NT2/D1 (cell line): ENCODE results near the gene ATXN2L.

Source experiments
- SUZ12 ChIP-seq: IDR thresholded peaks from 2 replicates; pipeline ENCODE4 v1.6.1; 2011; ENCODE audit not compliant: insufficient read length, insufficient read depth; ENCODE audit errors: extremely low read depth
- YY1 ChIP-seq: IDR thresholded peaks from 2 replicates; pipeline ENCODE4 v1.6.1; 2011; ENCODE audit not compliant: insufficient read length, insufficient read depth

DNA sequence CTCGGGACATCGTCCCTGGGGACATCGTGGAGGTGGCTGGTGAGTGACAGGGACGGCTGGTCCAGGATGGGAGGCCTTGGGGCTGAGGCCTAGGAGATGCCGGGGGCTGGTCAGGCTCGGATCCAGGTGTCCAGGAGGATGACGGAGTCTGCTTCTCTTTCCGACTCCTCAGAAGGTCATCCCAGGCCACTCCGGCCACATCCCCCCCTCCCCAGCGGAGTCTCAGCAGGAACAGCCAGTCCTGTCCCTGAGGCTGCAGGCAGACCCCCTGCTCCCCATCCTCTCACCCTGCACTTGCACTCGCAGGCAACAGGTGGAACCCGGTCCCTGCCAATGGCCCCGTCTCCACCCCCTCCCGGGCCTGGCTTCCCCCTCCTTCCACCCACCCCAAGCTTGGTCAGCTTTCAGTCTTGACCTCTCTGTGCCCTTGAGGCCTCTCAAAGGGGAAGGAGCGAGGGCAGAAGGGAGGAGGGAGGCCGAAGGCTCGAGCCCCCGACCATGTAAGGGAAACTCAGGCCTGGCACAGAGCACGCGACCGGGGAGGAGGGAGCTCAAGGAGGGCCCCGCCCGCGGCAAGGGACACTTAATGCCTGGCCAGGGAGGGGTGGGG is 59.9 kb downstream of the ATXN2L start:
- TF ChIP-seq SUZ12: no peak
- TF ChIP-seq YY1: no peak
